Activated B cell treated with CpG ODN at 0.5 μM for 24 hours (primary cell): ENCODE data around the gene PRPS1L1. TPM values are rescaled to one million over a fixed set of nuclear protein-coding genes. Genes with fewer than 3 reads are reported as not detected.

Experiments
- ATAC-seq: fragments of 200-7000 bp; cut with Tn5 transposase; one replicate; pipeline ENCODE4 v1.10.0; 2021; ENCODE audit warnings: low read depth, mild to moderate bottlenecking, moderate library complexity
- CTCF ChIA-PET: fragments of 350-600 bp; sonication (Branson Sonifier 250); formaldehyde crosslinking; loops from one replicate; lab custom pipeline; 2021; ENCODE audit warnings: antibody characterized with exemption; lab: Charles Lee
- POLR2A ChIA-PET: fragments of 350-600 bp; sonication (Branson Sonifier 250); formaldehyde crosslinking; loops from one replicate; lab custom pipeline; 2021; ENCODE audit warnings: antibody characterized with exemption; lab: Charles Lee
- DNase-seq: peaks from one replicate; pipeline ENCODE4 v3.0.0; 2022
- H3K27ac Mint-ChIP-seq: one replicate; pipeline ENCODE4 v1.8.0; 2020; ENCODE audit warnings: mixed read lengths
- H3K27me3 Mint-ChIP-seq: one replicate; pipeline ENCODE4 v1.8.0; 2021; ENCODE audit warnings: mixed read lengths
- H3K36me3 Mint-ChIP-seq: one replicate; pipeline ENCODE4 v1.8.0; 2021; ENCODE audit warnings: low read depth, mixed read lengths
- H3K4me1 Mint-ChIP-seq: one replicate; pipeline ENCODE4 v1.8.0; 2021; ENCODE audit warnings: mixed read lengths
- H3K4me3 Mint-ChIP-seq: one replicate; pipeline ENCODE4 v1.8.0; 2020; ENCODE audit warnings: mild to moderate bottlenecking, mixed read lengths
- H3K9me3 Mint-ChIP-seq: one replicate; pipeline ENCODE4 v1.8.0; 2020; ENCODE audit warnings: mixed read lengths
- CTCF ChIP-seq: fragments of 200-600 bp; IDR thresholded peaks from one replicate; pipeline ENCODE4 v1.8.0; 2022; ENCODE audit warnings: antibody characterized with exemption, mild to moderate bottlenecking
- intact Hi-C: fragments of 100-400 bp; cut with micrococcal nuclease; formaldehyde crosslinking; loops from one replicate; pipeline ENCODE4 v1.15.1; 2024
- total RNA-seq: library from RNA; stranded (reverse); gene quantifications from 2 replicates; pipeline ENCODE4 v1.2.3, GENCODE V29; 2022

Gene PRPS1L1
- total RNA-seq, 1 donor from 2014 or later = not detected

- H3K36me3 Mint-ChIP-seq = no peaks in the 10 kb centered on the region
- peaks cover 6% of the 10 kb centered on the region for H3K9me3 Mint-ChIP-seq
- H3K27me3 Mint-ChIP-seq = no peaks in the 10 kb centered on the region
- no peak for ATAC-seq
- no peaks in the 10 kb centered on the region for H3K4me1 Mint-ChIP-seq
- intact Hi-C loops = loop anchor here (10.0 kb wide), 1 partner anchor 292 kb away; no protein-coding TSS in a partner anchor
- DNase-seq = no peak
- POLR2A ChIA-PET = no interaction called here
- no peak for TF ChIP-seq CTCF
- no peak overlapping the region for H3K27ac Mint-ChIP-seq
- H3K4me3 Mint-ChIP-seq = no peak overlapping the region
- CTCF ChIA-PET = no interaction called here
Observed at GRCh38 chr7:17996442-17997223, 31.0 kb downstream of the PRPS1L1 start.

- H3K27me3 Mint-ChIP-seq = no peaks in the 10 kb centered on the region
- intact Hi-C loops = loop anchor here (10.0 kb wide), 1 partner anchor 291 kb away; no protein-coding TSS in a partner anchor
- CTCF ChIA-PET = no interaction called here
Observed at GRCh38 chr7:17996040-17996439, 31.6 kb downstream of the PRPS1L1 start.

GRCh38 chr7:17994079-17994850 lies 33.4 kb downstream of the PRPS1L1 start:
- no peak for TF ChIP-seq CTCF
- Mint-ChIP-seq H3K27me3 (no peaks in the 10 kb centered on the region), H3K9me3 (peaks cover 6% of the 10 kb centered on the region), H3K27ac (no peak overlapping the region), H3K4me1 (no peaks in the 10 kb centered on the region), H3K4me3 (no peak overlapping the region), H3K36me3 (no peaks in the 10 kb centered on the region)
- no peak for ATAC-seq
- ChIA-PET CTCF (interaction anchor here (0.7 to 1.2 kb wide), 2 partner anchors 224 to 497 kb away, joined by 3 read pairs; no protein-coding TSS in a partner anchor), POLR2A (no interaction called here)
- intact Hi-C loops = loop anchor here (10.0 kb wide), 1 partner anchor 289 kb away; no protein-coding TSS in a partner anchor
- no peak for DNase-seq

More at GRCh38 chr7:17996040-17996439, 31.6 kb downstream of the PRPS1L1 start:
- Mint-ChIP-seq H3K36me3 (no peaks in the 10 kb centered on the region), H3K4me1 (no peaks in the 10 kb centered on the region), H3K4me3 (no peak overlapping the region), H3K9me3 (peaks cover 6% of the 10 kb centered on the region), H3K27ac (no peak overlapping the region)
- TF ChIP-seq CTCF = no peak
- POLR2A ChIA-PET = no interaction called here
- DNase-seq = no peak
- ATAC-seq = no peak

GRCh38 chr7:17991866-17992648 lies 35.6 kb downstream of the PRPS1L1 start:
- no peak for DNase-seq
- POLR2A ChIA-PET = interaction anchor here (0.6 kb wide), 1 partner anchor 10 kb away, joined by 4 read pairs; no protein-coding TSS in a partner anchor
- Mint-ChIP-seq H3K4me3 (no peak overlapping the region), H3K36me3 (no peaks in the 10 kb centered on the region), H3K9me3 (no peaks in the 10 kb centered on the region), H3K27ac (no peak overlapping the region), H3K27me3 (peaks cover 2% of the 10 kb centered on the region), H3K4me1 (no peaks in the 10 kb centered on the region)
- no peak for ATAC-seq
- intact Hi-C loops = loop anchor here (2.0 to 10.0 kb wide), 2 partner anchors 221 to 287 kb away; no protein-coding TSS in a partner anchor
- CTCF ChIA-PET = interaction anchor here (0.7 to 1.3 kb wide), 2 partner anchors 222 to 309 kb away, joined by 3 read pairs; no protein-coding TSS in a partner anchor
- no peak for TF ChIP-seq CTCF
